Liver (tissue), 9 donors: ENCODE data around the gene ZMYM4. TPM values are rescaled to one million over a fixed set of nuclear protein-coding genes. Genes with fewer than 3 reads are reported as not detected.

Experiments used
- DNase-seq: peaks from one replicate; pipeline ENCODE4 v3.0.0-alpha.2; 2017; ENCODE audit warnings: low spot score
- H3K27ac ChIP-seq, 2 donors: one replicate each; pipeline ENCODE4 v1.7.0; 2013; ENCODE audit warnings: inconsistent platforms in 2 of 2, low read length in 2 of 2, control low read depth in 1 of 2, low read depth in 1 of 2, mild to moderate bottlenecking in 1 of 2
- H3K27me3 ChIP-seq, 4 donors: one replicate each; pipeline versions ENCODE4 v1.6.1 to v1.7.0; 2013; ENCODE audit warnings: low read length in 3 of 4, inconsistent platforms in 1 of 4, mild to moderate bottlenecking in 1 of 4, moderate library complexity in 1 of 4; ENCODE audit not compliant: control insufficient read depth in 4 of 4, insufficient read depth in 4 of 4
- H3K36me3 ChIP-seq, 4 donors: one replicate each; pipeline versions ENCODE4 v1.6.1 to v1.7.0; 2013; ENCODE audit warnings: low read length in 3 of 4, mild to moderate bottlenecking in 3 of 4, low read depth in 1 of 4, moderate library complexity in 1 of 4; ENCODE audit not compliant: control insufficient read depth in 4 of 4, insufficient read depth in 3 of 4
- H3K4me1 ChIP-seq, 4 donors: one replicate each; pipeline versions ENCODE4 v1.6.1 to v1.7.0; 2013; ENCODE audit warnings: low read length in 3 of 4, mild to moderate bottlenecking in 3 of 4, moderate library complexity in 1 of 4; ENCODE audit not compliant: control insufficient read depth in 4 of 4, insufficient read depth in 4 of 4
- H3K4me3 ChIP-seq, 3 donors: one replicate each; pipeline versions ENCODE4 v1.6.1 to v1.7.0; 2013; ENCODE audit warnings: low read length in 3 of 3, control low read depth in 1 of 3, low read depth in 1 of 3, mild to moderate bottlenecking in 1 of 3
- H3K9ac ChIP-seq, 2 donors: one replicate each; pipeline ENCODE4 v1.7.0; 2013; ENCODE audit warnings: low read length in 2 of 2, mild to moderate bottlenecking in 2 of 2, moderate library complexity in 2 of 2, control low read depth in 1 of 2, low read depth in 1 of 2
- H3K9me3 ChIP-seq, 4 donors: one replicate each; pipeline versions ENCODE4 v1.6.1 to v1.7.0; 2013; ENCODE audit warnings: low read length in 3 of 4; ENCODE audit not compliant: control insufficient read depth in 4 of 4
- EGR1 ChIP-seq, 2 donors: IDR thresholded peaks; 2 replicates each; pipeline ENCODE4 v1.6.1; 2016 to 2018; ENCODE audit warnings: antibody characterized with exemption in 2 of 2, low read depth in 2 of 2
- FOXA1 ChIP-seq: IDR thresholded peaks from 2 replicates; pipeline ENCODE4 v1.6.1; 2016; ENCODE audit warnings: antibody characterized with exemption
- FOXA2 ChIP-seq: IDR thresholded peaks from 2 replicates; pipeline ENCODE4 v1.6.1; 2016; ENCODE audit warnings: antibody characterized with exemption
- GABPA ChIP-seq, 2 donors: IDR thresholded peaks in 1 of 2; conservative IDR thresholded peaks in 1 of 2; 2 replicates each; pipeline ENCODE4 v1.6.1; 2016; ENCODE audit warnings: antibody characterized with exemption in 2 of 2, mild to moderate bottlenecking in 1 of 2, moderate library complexity in 1 of 2
- HNF4A ChIP-seq, 2 donors: conservative IDR thresholded peaks; 2 replicates each; pipeline ENCODE4 v1.6.1; 2016; ENCODE audit warnings: antibody characterized with exemption in 2 of 2, mild to moderate bottlenecking in 2 of 2
- HNF4G ChIP-seq: IDR thresholded peaks from 2 replicates; pipeline ENCODE4 v1.6.1; 2016; ENCODE audit warnings: antibody characterized with exemption
- JUND ChIP-seq, 2 donors: IDR thresholded peaks; 2 replicates each; pipeline ENCODE4 v1.6.1; 2016; ENCODE audit warnings: antibody characterized with exemption in 2 of 2
- NR2F2 ChIP-seq: IDR thresholded peaks from 2 replicates; pipeline ENCODE4 v1.6.1; 2016; ENCODE audit warnings: antibody characterized with exemption
- RAD21 ChIP-seq, 2 donors: IDR thresholded peaks; 2 replicates each; pipeline ENCODE4 v1.6.1; 2016; ENCODE audit warnings: antibody characterized with exemption in 2 of 2, mild to moderate bottlenecking in 2 of 2
- RXRA ChIP-seq, 2 donors: IDR thresholded peaks; 2 replicates each; pipeline ENCODE4 v1.6.1; 2017 to 2018; ENCODE audit warnings: antibody characterized with exemption in 2 of 2, mild to moderate bottlenecking in 1 of 2
- SP1 ChIP-seq: IDR thresholded peaks from 2 replicates; pipeline ENCODE4 v1.6.1; 2018; ENCODE audit warnings: antibody characterized with exemption, mild to moderate bottlenecking
- TAF1 ChIP-seq: conservative IDR thresholded peaks from 2 replicates; pipeline ENCODE4 v1.6.1; 2016; ENCODE audit warnings: antibody characterized with exemption, mild to moderate bottlenecking
- YY1 ChIP-seq: IDR thresholded peaks from 2 replicates; pipeline ENCODE4 v1.6.1; 2016; ENCODE audit warnings: antibody characterized with exemption, mild to moderate bottlenecking
- WGBS: extraction: QIAGEN DNeasy Blood & Tissue Kit; methylation state at CpG from one replicate; pipeline ENCODE4 v1.1.7; 2013; 5-methylcytosine and 5-hydroxymethylcytosine counted together
- polyA plus RNA-seq, 2 donors: library from polyadenylated mRNA; stranded (reverse) in 1 of 2; unstranded in 1 of 2; fragments of 200-250 nt in 1 of 2; fragments of >200 nt in 1 of 2; fragmentation: Nextera tagmentation in 1 of 2; extraction: Ambion mirVana in 1 of 2; gene quantifications; one replicate each; pipeline versions ENCODE4 v1.2.1 to v1.2.3, GENCODE V29; 2013 to 2015
- total RNA-seq, 2 donors: library from RNA; depleted of rRNA; stranded (reverse); fragments of >200 nt; gene quantifications; one replicate each; pipeline ENCODE4 v1.2.3, GENCODE V29; 2014
- TF ChIP-seq, protein P1 (sequence below): IDR thresholded peaks from 2 replicates; pipeline ENCODE4 v1.6.1; 2016; ENCODE audit warnings: antibody characterized with exemption
- TF ChIP-seq, protein P2 (sequence below): IDR thresholded peaks from 2 replicates; pipeline ENCODE4 v1.6.1; 2016; ENCODE audit warnings: antibody characterized with exemption, mild to moderate bottlenecking
- TF ChIP-seq, protein P3 (sequence below): IDR thresholded peaks from 2 replicates; pipeline ENCODE4 v1.6.1; 2016; ENCODE audit warnings: antibody characterized with exemption
- TF ChIP-seq, protein P4 (sequence below): IDR thresholded peaks from 2 replicates; pipeline ENCODE4 v1.6.1; 2016; ENCODE audit warnings: antibody characterized with exemption
- TF ChIP-seq, protein P5 (sequence below): fragments of 150-350 bp; IDR thresholded peaks from 2 replicates; pipeline ENCODE4 v1.5.1; 2017; ENCODE audit warnings: improper control_type of control experiment, low read depth, low read length; ENCODE audit not compliant: missing input control
- donor health status: healthy.
- donor health status: healthy.
- donor health status: healthy.
- donor health status: healthy.
- donor health status: healthy.

ZMYM4 gene
- total and polyA plus RNA-seq, 4 donors, result 5.3 to 16.8 (median 10.5) TPM

DNA sequence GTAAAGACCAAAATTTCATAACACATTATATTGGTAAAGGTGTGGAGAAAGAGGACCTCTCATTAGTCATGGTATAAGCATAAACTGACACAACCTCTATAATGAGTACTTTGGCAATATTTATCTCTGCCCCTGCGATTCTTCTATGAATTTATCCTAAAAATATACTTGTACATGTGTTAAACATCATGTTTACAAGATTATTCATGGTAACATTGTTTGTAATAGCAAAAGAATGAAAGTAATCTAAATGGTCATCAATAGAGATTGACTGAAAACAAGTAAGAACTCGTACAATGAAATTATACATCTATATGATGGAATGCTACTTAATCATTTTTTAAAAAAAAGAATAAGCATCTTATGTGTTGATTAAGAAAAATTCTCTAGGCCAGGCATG is 192.3 kb downstream of the ZMYM4 start:
- DNase-seq, result no peak
- Histone ChIP-seq H3K27me3 (no peaks in the 10 kb centered on the region), H3K36me3 (peaks cover 8 to 44% (median 31%) of the 10 kb centered on the region in 4 donors), H3K9me3 (no peaks in the 10 kb centered on the region), H3K4me3 (no peak overlapping the region), H3K27ac (no peak overlapping the region), H3K4me1 (no peaks in the 10 kb centered on the region), H3K9ac (no peak overlapping the region)
- WGBS, result 96% methylated on average over 2 of the region's 2 CpGs
- TF ChIP-seq YY1 (no peak), HNF4G (no peak), SP1 (no peak), NR2F2 (no peak), EGR1 (IDR thresholded peaks at IDR 0.05; ENCODE audit: low read depth in 2 of 2) (no peak), FOXA1 (no peak), HNF4A (conservative IDR thresholded peaks at IDR 0.05) (no peak), RXRA (IDR thresholded peaks at IDR 0.05) (no peak), GABPA (IDR thresholded peaks at IDR 0.05 in 1 of 2, conservative IDR thresholded peaks at IDR 0.05 in 1 of 2) (no peak), TAF1 (no peak), JUND (IDR thresholded peaks at IDR 0.05) (no peak), FOXA2 (no peak), RAD21 (IDR thresholded peaks at IDR 0.05) (no peak)
- TF ChIP-seq, protein P1, sequence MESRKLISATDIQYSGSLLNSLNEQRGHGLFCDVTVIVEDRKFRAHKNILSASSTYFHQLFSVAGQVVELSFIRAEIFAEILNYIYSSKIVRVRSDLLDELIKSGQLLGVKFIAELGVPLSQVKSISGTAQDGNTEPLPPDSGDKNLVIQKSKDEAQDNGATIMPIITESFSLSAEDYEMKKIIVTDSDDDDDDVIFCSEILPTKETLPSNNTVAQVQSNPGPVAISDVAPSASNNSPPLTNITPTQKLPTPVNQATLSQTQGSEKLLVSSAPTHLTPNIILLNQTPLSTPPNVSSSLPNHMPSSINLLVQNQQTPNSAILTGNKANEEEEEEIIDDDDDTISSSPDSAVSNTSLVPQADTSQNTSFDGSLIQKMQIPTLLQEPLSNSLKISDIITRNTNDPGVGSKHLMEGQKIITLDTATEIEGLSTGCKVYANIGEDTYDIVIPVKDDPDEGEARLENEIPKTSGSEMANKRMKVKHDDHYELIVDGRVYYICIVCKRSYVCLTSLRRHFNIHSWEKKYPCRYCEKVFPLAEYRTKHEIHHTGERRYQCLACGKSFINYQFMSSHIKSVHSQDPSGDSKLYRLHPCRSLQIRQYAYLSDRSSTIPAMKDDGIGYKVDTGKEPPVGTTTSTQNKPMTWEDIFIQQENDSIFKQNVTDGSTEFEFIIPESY, result no peak
- TF ChIP-seq, protein P2, sequence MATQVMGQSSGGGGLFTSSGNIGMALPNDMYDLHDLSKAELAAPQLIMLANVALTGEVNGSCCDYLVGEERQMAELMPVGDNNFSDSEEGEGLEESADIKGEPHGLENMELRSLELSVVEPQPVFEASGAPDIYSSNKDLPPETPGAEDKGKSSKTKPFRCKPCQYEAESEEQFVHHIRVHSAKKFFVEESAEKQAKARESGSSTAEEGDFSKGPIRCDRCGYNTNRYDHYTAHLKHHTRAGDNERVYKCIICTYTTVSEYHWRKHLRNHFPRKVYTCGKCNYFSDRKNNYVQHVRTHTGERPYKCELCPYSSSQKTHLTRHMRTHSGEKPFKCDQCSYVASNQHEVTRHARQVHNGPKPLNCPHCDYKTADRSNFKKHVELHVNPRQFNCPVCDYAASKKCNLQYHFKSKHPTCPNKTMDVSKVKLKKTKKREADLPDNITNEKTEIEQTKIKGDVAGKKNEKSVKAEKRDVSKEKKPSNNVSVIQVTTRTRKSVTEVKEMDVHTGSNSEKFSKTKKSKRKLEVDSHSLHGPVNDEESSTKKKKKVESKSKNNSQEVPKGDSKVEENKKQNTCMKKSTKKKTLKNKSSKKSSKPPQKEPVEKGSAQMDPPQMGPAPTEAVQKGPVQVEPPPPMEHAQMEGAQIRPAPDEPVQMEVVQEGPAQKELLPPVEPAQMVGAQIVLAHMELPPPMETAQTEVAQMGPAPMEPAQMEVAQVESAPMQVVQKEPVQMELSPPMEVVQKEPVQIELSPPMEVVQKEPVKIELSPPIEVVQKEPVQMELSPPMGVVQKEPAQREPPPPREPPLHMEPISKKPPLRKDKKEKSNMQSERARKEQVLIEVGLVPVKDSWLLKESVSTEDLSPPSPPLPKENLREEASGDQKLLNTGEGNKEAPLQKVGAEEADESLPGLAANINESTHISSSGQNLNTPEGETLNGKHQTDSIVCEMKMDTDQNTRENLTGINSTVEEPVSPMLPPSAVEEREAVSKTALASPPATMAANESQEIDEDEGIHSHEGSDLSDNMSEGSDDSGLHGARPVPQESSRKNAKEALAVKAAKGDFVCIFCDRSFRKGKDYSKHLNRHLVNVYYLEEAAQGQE, result no peak
- TF ChIP-seq, protein P3, sequence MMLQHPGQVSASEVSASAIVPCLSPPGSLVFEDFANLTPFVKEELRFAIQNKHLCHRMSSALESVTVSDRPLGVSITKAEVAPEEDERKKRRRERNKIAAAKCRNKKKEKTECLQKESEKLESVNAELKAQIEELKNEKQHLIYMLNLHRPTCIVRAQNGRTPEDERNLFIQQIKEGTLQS, result no peak
- TF ChIP-seq, protein P4, sequence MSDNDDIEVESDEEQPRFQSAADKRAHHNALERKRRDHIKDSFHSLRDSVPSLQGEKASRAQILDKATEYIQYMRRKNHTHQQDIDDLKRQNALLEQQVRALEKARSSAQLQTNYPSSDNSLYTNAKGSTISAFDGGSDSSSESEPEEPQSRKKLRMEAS, result no peak
- TF ChIP-seq, protein P5, sequence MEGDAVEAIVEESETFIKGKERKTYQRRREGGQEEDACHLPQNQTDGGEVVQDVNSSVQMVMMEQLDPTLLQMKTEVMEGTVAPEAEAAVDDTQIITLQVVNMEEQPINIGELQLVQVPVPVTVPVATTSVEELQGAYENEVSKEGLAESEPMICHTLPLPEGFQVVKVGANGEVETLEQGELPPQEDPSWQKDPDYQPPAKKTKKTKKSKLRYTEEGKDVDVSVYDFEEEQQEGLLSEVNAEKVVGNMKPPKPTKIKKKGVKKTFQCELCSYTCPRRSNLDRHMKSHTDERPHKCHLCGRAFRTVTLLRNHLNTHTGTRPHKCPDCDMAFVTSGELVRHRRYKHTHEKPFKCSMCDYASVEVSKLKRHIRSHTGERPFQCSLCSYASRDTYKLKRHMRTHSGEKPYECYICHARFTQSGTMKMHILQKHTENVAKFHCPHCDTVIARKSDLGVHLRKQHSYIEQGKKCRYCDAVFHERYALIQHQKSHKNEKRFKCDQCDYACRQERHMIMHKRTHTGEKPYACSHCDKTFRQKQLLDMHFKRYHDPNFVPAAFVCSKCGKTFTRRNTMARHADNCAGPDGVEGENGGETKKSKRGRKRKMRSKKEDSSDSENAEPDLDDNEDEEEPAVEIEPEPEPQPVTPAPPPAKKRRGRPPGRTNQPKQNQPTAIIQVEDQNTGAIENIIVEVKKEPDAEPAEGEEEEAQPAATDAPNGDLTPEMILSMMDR, result no peak
